IPS-18a (cell line): ENCODE measurements around the gene MAMDC2.

Experiments
- H3K27ac ChIP-seq: one replicate; pipeline ENCODE4 v1.5.1; 2013; ENCODE audit warnings: low read length
- H3K27me3 ChIP-seq: one replicate; pipeline ENCODE4 v1.6.1; 2013; ENCODE audit warnings: mild to moderate bottlenecking, low read length; ENCODE audit not compliant: control insufficient read depth, insufficient read depth
- H3K36me3 ChIP-seq: one replicate; pipeline ENCODE4 v1.6.1; 2013; ENCODE audit warnings: low read depth, low read length; ENCODE audit not compliant: control insufficient read depth
- H3K4me1 ChIP-seq: one replicate; pipeline ENCODE4 v1.6.1; 2013; ENCODE audit warnings: low read depth, low read length; ENCODE audit not compliant: control insufficient read depth
- H3K4me3 ChIP-seq: one replicate; pipeline ENCODE4 v1.5.1; 2013; ENCODE audit warnings: low read length
- H3K9ac ChIP-seq: one replicate; pipeline ENCODE4 v1.6.1; 2013; ENCODE audit warnings: mild to moderate bottlenecking, low read length, moderate library complexity
- H3K9me3 ChIP-seq: one replicate; pipeline ENCODE4 v1.6.1; 2013; ENCODE audit warnings: low read depth, low read length; ENCODE audit not compliant: control insufficient read depth

MAMDC2 gene

GRCh38 chr9:70111641-70112236 is 68.1 kb downstream of the MAMDC2 start:
- H3K4me1 ChIP-seq: peaks cover 24% of the 10 kb centered on the region
- no peaks in the 10 kb centered on the region for H3K36me3 ChIP-seq
- H3K27ac ChIP-seq: no peak overlapping the region
- no peak overlapping the region for H3K9ac ChIP-seq
- no peaks in the 10 kb centered on the region for H3K27me3 ChIP-seq
- no peaks in the 10 kb centered on the region for H3K9me3 ChIP-seq
- H3K4me3 ChIP-seq: no peak overlapping the region

- H3K4me1 ChIP-seq: peaks cover 24% of the 10 kb centered on the region
- H3K4me3 ChIP-seq: no peak overlapping the region
- no peaks in the 10 kb centered on the region for H3K36me3 ChIP-seq
- H3K9ac ChIP-seq: no peak overlapping the region
- H3K27me3 ChIP-seq: no peaks in the 10 kb centered on the region
- H3K27ac ChIP-seq: no peak overlapping the region
- H3K9me3 ChIP-seq: no peaks in the 10 kb centered on the region
These were observed 69.3 kb downstream of the MAMDC2 start for GRCh38 chr9:70112981-70113380.

GRCh38 chr9:70113403-70114022 is 69.9 kb downstream of the MAMDC2 start:
- H3K36me3 ChIP-seq: no peaks in the 10 kb centered on the region
- H3K4me3 ChIP-seq: no peak overlapping the region
- H3K27me3 ChIP-seq: no peaks in the 10 kb centered on the region
- no peaks in the 10 kb centered on the region for H3K9me3 ChIP-seq
- H3K4me1 ChIP-seq: peaks cover 24% of the 10 kb centered on the region
- no peak overlapping the region for H3K27ac ChIP-seq
- no peak overlapping the region for H3K9ac ChIP-seq

- Histone ChIP-seq H3K9me3 (no peaks in the 10 kb centered on the region), H3K27me3 (no peaks in the 10 kb centered on the region), H3K36me3 (no peaks in the 10 kb centered on the region), H3K27ac (no peak overlapping the region), H3K4me3 (no peak overlapping the region), H3K4me1 (peaks cover 24% of the 10 kb centered on the region), H3K9ac (no peak overlapping the region)
These were observed 71.2 kb downstream of the MAMDC2 start for GRCh38 chr9:70114898-70115297.

- Histone ChIP-seq H3K4me1 (peaks cover 17% of the 10 kb centered on the region), H3K9ac (no peak overlapping the region), H3K27ac (no peak overlapping the region), H3K36me3 (no peaks in the 10 kb centered on the region), H3K27me3 (no peaks in the 10 kb centered on the region), H3K4me3 (no peak overlapping the region), H3K9me3 (no peaks in the 10 kb centered on the region)
These were observed 74.2 kb downstream of the MAMDC2 start for GRCh38 chr9:70117835-70118319.

GRCh38 chr9:70119786-70120185 is 76.1 kb downstream of the MAMDC2 start:
- Histone ChIP-seq H3K4me1 (peaks cover 10% of the 10 kb centered on the region), H3K36me3 (no peaks in the 10 kb centered on the region), H3K4me3 (no peak overlapping the region), H3K9ac (no peak overlapping the region), H3K9me3 (no peaks in the 10 kb centered on the region), H3K27ac (no peak overlapping the region), H3K27me3 (no peaks in the 10 kb centered on the region)

GRCh38 chr9:70120834-70121510 is 77.3 kb downstream of the MAMDC2 start:
- Histone ChIP-seq H3K9me3 (no peaks in the 10 kb centered on the region), H3K4me1 (peaks cover 2% of the 10 kb centered on the region), H3K9ac (no peak overlapping the region), H3K4me3 (no peak overlapping the region), H3K36me3 (no peaks in the 10 kb centered on the region), H3K27ac (no peak overlapping the region), H3K27me3 (no peaks in the 10 kb centered on the region)

- no peak overlapping the region for H3K4me3 ChIP-seq
- H3K9ac ChIP-seq: no peak overlapping the region
- no peak overlapping the region for H3K27ac ChIP-seq
- H3K9me3 ChIP-seq: no peaks in the 10 kb centered on the region
- H3K36me3 ChIP-seq: no peaks in the 10 kb centered on the region
- no peaks in the 10 kb centered on the region for H3K4me1 ChIP-seq
- H3K27me3 ChIP-seq: no peaks in the 10 kb centered on the region
These were observed 78.3 kb downstream of the MAMDC2 start for GRCh38 chr9:70121818-70122436.

GRCh38 chr9:70123695-70124094 is 80.0 kb downstream of the MAMDC2 start:
- Histone ChIP-seq H3K9me3 (no peaks in the 10 kb centered on the region), H3K9ac (no peak overlapping the region), H3K27ac (no peak overlapping the region), H3K36me3 (no peaks in the 10 kb centered on the region), H3K27me3 (no peaks in the 10 kb centered on the region), H3K4me1 (no peaks in the 10 kb centered on the region), H3K4me3 (no peak overlapping the region)

GRCh38 chr9:70125621-70126263 is 82.1 kb downstream of the MAMDC2 start:
- Histone ChIP-seq H3K9ac (no peak overlapping the region), H3K9me3 (no peaks in the 10 kb centered on the region), H3K27ac (no peak overlapping the region), H3K36me3 (no peaks in the 10 kb centered on the region), H3K27me3 (no peaks in the 10 kb centered on the region), H3K4me3 (no peak overlapping the region), H3K4me1 (no peaks in the 10 kb centered on the region)

- no peaks in the 10 kb centered on the region for H3K9me3 ChIP-seq
- H3K4me3 ChIP-seq: no peak overlapping the region
- no peaks in the 10 kb centered on the region for H3K36me3 ChIP-seq
- H3K9ac ChIP-seq: no peak overlapping the region
- H3K27ac ChIP-seq: no peak overlapping the region
- no peaks in the 10 kb centered on the region for H3K4me1 ChIP-seq
- no peaks in the 10 kb centered on the region for H3K27me3 ChIP-seq
These were observed 83.4 kb downstream of the MAMDC2 start for GRCh38 chr9:70127036-70127435.
